Esophagus mucosa (tissue), 1 donor: ENCODE measurements around the gene PROSER2. TPM values are rescaled to one million over a fixed set of nuclear protein-coding genes. Genes with fewer than 3 reads are reported as not detected.
"Not testable (repeated sequence)": the region's sequence is repeated elsewhere in the genome, so short reads cannot be mapped to it uniquely, and the experiment has no call there.

Source experiments
- ATAC-seq: fragments of 200-7000 bp; cut with Tn5 transposase; one replicate; pipeline ENCODE4 v1.9.1; 2020
- total RNA-seq: library from RNA; stranded (reverse); gene quantifications from one replicate; pipeline ENCODE4 v1.2.4, GENCODE V29; 2023
- donor health status: DM: yes; HTN: yes; CAD: no.

PROSER2 gene
- total RNA-seq, 1 donor from 2014 or later = 10.1 TPM

DNA sequence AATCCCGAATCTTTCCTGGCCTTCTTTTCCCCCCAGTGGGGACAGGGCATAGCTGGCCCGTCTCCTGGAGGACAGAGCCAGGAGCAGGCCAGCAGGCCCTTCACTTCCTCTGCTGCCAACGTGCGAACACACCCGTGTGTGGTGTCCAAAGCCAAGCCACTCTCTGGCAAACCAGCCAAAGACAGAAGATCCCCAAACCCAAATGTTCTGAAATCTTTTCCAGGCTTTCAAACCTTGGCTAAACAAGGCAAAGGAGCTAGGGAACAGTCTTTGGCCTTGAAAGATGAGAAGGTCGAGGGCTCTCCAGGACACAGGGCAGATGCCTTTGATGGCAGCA is 63.0 kb downstream of the PROSER2 start:
- no peak for ATAC-seq

DNA sequence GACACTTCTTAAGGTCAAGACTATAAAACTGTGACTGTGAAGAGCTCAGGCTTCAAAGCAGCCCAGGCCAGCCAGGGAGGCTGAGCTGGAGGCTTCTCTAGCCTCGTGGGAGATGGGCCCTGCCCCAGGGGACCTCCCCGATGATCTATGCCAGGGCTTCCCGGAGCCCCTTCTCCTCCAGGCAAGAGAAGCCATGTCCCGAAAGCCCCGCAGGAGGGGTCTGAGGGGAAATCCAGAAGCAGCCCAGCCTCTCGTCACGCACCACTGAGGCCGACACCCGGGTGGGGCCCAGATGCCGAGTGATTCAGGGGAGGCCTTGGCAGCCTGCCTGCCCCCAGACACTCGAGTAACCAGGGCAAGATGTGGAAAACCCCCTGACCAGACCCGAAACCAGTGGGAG is 63.7 kb downstream of the PROSER2 start:
- peak; percentile 43 for ATAC-seq

DNA sequence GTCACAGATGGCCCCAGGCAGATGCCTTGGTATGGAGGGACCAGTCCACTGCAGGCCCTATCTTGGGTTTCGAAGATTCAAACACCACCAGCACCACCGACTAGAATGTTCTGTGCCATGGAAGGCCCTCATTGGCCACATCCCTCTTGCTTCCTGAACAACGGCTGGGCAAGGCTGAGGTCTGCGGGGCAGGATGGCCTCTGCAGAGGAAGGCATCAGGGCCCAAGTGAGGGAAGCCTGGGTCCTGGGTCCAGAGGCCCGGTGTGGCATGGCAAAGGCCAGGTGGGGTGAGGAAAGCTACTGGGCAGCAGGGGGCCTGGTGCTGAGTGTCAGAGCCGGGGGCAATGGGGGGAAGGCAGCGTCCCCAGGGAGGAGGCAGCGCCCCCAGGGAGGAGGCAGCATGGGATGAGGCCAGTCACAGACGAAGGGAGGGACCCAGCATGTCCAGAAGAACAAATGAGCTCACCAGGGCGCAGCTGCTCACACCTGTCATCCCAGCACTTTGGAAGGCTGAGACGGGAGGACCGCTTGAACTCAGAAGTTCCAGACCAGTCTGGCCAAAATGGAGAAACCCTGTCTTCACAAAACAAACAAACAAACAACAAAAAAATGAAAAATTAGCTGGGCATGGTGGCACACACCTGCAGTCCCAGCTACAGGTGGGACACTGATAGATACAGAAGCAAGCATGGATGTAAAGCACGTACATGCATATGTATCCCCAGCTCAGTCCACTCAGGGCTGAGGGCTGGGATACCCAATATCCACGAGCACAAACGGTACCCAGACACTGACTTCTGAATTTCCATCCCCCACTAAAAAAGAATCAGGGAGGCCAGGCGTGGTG is 64.4 kb downstream of the PROSER2 start:
- ATAC-seq = peak; percentile 28

DNA sequence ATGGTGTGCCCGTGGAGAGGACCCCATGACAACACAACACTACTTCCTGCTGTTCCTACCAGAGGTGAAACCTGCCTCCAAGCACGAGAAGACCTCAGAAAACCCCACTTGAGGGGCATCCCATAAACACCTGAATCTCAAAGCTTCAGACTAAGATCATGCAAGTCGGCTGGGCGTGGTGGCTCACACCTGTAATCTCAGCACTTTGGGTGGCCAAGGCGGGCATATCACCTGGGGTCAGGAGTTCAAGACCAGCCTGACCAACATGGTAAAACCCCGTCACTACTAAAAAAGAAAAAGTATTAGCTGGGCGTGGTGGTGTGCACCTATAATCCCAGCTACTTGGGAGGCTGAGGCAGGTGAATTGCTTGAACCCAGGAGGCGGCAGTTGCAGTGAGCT is 66.1 kb downstream of the PROSER2 start:
- not testable (repeated sequence) for ATAC-seq

DNA sequence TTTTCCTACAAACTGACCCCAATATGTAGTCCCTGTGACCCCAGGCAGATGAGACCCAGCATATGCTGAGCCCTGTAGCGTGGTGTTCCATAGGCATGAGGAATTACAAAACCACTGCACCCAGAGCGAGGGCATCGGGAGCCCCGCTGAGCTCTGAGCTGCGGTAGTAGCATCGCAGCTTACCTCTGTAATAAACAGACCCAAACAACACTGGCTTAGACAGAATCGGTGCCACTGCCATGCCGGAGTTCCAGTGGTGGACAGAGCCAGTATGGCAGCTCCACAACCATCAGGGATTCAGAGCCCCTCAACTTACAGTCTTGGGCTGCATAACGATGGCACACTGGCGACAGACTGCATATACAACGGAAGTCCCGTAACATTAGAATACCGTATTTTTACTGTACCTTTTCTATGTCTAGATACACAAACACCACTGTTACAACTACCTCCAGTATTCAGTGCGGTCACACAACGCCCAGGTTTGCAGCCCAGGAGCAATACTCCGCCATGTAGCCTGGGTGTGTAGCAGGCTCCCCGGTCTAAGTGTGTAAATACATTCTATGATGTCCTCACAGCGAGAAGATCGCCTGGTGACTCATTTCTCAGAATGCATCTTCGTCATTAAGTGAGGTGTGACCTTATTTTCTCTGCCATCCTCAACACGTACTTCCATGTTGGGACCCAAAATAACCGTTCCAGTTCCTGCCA is 68.8 kb downstream of the PROSER2 start:
- ATAC-seq = peak; percentile 14

DNA sequence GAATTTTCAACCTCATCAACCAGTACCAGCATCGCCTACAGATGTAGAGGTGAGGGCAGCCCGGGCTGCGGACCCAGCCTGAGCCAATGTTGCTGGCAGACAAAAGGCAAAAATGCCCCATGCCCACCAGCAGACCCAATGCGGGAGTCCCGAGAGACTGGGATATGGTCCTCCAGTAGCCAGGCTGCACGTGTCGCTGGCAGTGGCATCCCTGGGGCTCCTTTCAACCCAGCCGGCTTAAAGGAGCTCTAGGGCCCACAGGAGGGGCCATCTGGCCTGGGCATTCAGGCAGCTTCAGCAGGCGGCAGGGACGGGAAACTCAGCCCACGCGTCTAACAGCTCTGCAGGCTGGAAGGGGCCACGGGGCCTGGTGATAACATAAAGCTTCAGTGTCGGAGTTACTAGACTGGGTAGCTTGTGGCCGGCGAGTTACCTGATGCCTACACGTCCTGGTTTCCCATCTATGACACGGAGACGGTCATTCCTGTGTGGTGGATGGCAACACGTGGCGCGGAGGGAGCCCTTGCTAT is 70.7 kb downstream of the PROSER2 start:
- no peak for ATAC-seq

DNA sequence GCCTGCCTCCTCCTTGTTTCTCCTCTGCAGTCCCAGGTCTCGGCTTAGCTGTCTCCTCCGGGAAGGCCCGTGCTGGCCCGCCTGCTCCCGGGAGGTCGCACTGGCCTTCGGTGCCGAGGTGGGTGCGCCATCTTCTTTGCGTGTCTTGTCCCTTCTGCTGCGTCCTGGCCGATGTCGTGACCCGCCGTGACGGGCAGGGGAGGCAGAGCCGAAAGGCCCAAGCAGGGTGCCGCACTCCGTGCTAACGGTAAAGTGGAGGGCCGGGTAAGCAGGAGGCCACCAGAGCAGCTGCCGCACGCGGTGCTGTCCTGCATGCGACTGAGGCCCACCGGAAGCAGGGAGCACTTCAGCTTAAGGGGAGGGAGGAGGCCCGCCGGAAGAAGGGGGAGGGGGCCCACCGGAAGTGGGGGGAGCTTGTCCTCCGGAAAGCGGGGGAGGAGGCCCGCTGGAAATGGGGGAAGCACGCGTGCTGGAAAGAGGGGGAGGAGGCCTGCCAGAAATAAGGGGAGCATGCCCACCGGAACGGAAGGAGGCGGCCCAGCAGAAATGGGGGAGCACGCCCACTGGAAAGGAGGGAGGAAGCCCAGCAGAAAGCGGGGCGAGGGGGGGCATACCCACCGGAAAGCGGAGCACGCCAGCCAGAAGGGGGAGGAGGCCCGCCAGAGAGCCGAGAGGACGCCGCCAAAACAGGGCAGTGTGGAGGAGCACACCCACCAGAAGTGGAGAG is 71.4 kb downstream of the PROSER2 start:
- no peak for ATAC-seq

DNA sequence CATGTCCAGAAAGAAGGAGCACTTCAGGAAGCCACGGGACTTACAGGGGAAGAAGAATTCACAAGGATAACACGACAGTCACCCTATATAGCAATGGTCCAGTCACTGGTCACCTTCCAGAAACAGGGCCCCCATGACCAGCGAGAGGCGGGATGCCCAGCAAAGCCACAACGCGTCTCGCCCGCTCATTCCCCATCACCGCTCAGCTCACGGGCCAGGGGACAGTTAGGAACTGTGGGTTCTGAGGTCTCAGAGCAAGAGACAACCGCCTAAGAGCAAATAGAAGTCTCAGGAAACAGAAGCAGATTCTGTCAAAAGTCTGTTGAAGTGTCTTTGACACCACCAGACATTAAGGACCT is 71.9 kb downstream of the PROSER2 start:
- no peak for ATAC-seq

DNA sequence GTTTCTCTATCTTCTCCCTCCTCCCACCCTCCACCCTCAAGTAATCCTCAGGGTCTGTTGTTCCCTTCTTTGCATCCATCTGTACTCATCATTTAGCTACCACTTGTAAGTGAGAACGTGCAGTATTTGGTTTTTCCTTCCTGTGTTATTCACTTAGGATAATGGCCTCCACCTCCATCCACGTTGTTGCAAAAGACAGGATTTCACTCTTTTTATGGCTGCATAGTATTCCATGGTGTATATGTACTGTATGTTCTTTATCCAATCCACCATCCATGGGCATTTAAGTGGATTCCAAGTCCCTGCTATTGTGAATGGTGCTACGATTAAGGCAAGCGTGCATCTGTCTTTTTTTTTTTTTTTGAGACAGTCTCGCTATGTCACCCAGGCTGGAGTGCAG is 72.4 kb downstream of the PROSER2 start:
- ATAC-seq = no peak

DNA sequence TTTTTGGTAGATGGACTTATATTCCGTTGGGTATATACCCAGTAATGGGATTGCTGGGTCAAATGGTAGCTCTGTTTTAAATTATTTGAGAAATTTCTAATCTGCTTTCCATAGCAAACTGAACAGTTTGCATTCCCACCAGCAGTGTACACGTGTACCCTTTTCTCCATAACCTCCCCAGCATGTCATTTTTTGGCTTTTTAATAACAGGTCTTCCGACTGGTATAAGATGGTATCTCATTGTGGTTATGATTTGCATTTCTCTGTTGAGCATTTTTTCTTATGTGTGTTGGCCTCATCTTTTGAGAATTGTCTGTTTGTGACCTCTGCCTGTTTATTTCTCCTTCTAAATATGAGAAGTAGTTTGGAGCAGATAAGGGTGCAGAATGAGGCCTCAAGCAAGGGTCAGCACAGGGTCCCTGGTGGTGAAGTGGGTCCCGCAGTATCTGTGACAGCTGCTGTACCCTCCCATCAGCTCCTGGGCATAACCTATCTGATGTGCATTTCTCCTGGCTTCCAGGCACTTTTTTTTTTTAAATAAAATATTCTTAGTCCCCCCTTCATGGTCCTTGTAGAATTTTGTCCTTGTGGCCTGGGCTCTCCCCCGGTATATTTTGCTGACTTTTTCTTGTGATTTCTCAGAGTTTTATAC is 73.5 kb downstream of the PROSER2 start:
- no peak for ATAC-seq

DNA sequence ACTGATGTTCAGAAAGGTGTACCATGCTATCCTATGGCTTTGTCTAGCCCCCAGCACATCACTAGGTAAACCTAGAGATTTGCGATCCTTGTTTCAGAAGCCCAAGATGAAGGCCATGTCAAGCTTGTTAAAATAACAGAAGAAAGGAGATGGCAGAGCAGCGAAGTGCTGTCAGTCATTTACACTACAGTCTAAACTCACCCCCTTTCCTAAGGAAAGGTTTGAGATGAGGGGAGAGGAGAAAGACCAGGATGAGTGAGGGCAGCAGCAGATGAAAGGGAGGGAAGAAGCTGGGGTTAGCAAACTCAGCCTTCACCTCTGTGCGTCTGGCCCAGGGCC is 74.8 kb downstream of the PROSER2 start:
- no peak for ATAC-seq

DNA sequence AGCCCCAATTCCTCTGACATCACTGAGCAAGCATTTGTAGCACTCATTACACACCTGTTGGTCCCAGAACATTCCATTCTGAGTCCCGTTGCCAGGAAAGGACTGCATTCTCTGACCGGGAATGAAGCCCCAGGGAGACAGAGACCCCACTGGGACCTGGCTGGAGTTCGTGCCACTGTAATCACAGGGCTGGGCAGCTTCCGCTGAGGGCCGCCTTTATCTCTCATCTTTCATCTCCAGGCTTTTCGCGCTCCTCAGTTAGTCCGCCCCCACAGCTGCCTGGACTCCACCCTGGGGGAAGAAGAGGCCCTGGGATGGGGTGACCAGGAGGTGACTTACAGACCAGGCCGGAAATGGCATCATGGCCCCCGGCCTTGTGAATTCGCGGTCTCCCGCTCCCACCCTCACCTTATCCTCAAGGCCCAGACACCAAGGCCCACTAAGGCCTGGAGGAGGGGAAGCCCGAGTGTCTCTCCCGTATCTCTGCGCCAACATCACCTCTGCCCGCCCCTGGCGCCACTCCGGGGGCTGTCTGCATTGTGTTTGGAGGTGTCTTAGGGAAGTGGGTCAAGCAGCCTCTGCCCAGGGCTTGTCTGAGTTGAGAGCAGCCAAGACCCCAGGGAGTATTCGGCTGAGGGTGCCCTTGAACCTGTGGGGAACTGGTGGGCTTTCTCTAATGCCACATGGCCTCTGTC is 75.4 kb downstream of the PROSER2 start:
- peak; percentile 27 for ATAC-seq

DNA sequence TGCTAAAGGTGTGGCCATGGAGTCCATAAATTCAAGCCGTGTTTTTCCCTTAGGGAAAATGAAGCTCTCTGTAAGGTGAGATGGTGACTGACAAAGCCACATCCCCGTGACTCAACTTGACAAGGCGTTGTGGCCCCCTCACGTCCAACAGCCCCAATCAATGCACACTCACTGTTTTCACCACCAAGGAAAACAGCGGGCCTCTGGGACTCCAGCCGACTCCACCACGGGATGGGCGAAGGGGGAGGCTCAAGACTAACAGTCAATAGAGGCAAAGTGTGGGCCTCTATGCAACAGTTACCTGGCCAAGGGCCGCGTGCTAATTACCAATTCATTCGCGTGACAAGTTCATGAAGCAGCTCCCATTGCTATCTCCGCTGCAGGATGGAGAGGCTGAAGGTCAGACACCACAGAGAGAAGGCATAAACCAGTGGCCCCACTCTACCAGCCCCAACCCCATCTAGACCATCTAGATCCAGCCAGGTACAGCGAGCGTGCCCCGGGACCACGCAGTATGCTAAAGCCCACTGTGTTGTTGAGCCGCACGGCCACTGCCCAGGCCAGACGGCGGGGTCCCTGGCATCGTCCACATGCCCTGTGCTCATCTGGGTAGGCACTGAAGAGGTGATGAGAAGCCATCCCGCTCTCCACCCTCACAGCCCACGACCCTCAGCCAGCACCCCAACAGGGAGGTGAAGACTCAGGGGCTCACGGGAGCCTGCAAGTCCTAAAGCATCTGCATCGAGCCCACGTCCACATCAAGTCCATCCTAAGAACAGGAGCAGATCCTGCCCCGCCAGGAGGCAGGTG is 76.1 kb downstream of the PROSER2 start:
- ATAC-seq = no peak

DNA sequence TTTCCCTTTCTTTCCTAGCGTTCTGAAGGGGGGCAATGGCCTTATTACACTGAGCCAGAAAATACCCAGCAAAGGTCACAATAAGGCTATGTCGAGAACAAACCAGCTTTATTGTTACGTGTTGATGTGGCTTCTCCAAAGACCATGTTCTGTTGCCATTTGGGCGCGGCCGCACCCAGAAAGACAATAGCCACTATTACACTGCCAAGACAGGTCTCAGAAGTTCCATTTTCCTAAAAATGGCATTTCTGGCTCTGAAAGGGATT is 77.8 kb downstream of the PROSER2 start:
- ATAC-seq = no peak

DNA sequence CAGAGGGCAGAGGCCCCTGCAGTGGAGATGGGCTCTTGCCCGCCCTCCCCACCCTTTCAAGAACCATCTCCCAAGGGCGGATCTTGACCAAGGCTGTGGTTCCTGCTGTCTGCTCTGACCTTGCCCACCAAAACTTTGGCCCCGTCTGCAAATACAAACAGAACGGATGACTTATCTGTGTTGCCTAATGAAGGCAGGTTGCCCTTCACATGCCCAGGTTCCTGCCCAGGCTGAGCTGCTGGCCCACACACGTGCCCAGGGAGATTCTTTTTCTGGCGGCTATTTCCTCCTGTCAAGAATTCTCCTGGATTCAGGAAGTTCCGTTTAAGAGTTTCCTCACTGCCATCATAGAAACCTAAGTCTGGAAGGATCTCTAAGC is 78.3 kb downstream of the PROSER2 start:
- peak; percentile 33 for ATAC-seq

DNA sequence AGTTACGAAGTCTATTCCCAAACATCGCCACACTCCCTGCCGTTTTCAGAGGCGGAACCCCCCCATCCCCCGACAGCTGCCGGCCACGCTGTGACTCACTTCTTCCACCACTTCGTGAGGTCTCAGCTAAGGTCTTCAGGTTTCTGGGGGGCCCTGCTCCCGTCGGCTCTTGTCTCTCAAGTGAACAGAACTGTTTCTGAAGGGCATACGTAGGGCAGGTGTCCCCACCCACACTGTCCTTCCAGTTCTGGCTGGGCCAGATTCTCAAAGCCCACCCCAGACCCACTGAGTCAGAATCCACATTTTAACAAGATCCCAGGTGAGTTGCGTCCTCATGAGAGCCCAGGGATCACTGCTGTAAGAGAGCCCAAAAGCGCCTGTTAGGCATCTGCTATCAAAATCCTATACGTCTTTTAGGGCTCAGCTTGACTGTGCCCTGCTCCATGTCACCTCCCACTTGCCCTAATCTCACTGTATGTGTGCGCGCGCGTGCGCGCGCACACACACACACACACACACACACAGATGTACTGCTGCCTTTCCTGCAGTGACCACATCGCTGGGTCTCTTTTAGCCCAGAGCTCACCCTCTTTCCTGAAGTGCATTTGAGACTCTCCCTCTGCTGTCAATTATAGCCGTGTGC is 78.8 kb downstream of the PROSER2 start:
- no peak for ATAC-seq

DNA sequence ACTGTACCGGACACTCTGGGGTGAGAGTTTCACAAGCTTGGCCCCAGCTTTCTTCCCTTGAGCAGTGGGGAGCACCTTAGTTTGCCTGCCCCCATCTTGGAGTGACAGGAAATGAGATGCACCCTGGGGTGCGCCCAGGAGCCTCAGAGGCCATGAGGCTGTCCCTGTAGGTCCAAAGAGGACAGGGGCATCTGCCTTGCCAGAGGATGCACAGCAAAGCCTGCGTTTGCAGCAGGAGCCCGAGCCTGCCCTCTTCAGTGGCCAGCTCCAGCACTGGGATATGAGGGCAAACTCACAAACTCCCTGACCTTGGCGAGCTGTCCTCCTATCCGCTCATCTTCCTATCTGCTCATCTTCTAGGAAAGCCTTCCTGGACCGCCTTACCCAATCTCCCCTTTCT is 79.5 kb downstream of the PROSER2 start:
- ATAC-seq = no peak

DNA sequence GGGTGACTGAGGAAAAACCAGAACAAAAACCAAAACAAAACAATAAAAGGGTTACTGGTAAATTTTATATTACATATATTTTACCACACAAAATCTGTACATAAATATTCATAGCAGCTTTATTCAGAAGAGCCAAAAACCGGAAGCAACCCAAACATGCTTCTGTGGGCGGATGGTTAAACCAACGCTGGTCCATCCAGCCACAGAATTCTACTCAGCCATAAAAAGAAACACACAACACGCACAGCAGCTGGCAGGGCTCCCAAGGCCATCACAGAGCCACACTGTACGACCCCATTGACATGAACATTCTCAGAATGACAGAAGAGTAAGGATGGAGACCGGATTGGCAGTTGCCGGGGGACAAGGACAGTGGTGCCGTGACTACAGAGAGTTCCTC is 83.6 kb downstream of the PROSER2 start:
- ATAC-seq = no peak

DNA sequence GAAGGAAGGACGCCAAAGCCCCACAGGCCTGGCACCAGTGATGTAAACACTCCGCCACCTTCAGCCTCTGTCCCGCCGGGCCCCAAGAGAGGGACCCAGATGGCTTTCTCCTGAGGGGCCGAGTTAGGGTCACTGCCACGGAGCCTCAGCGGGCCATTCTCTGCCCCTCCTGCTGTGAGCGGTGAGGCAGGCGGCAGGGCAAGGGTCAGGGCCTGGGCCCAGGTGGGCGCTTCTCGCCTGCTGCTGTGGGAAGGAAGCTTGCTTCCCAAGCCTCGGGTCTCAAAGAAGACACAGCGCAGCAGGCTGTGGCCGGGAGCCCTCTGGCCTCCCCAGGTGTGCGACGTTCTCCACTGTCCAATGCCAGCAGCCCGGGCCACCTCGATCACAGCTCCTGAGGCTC is 84.8 kb downstream of the PROSER2 start:
- no peak for ATAC-seq

DNA sequence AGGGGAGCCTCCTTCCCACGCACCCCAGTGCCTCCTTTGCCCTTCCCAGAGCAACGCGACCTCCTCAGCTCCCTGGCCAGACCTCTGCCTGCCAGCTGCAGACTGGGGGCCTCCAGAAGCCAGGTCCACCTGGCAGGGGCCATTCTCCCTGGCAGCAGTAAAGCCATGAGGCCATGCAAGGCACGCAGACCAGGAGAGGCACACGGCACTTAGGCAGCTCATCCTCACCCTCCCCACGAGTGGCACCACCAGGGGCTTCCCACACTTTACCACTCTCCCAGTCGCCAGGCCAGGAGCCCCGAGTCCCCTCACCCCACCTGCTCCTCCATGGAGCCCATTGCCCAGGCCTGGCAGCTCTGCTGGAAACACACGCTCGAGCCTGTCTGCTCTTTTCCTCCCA is 85.4 kb downstream of the PROSER2 start:
- no peak for ATAC-seq

DNA sequence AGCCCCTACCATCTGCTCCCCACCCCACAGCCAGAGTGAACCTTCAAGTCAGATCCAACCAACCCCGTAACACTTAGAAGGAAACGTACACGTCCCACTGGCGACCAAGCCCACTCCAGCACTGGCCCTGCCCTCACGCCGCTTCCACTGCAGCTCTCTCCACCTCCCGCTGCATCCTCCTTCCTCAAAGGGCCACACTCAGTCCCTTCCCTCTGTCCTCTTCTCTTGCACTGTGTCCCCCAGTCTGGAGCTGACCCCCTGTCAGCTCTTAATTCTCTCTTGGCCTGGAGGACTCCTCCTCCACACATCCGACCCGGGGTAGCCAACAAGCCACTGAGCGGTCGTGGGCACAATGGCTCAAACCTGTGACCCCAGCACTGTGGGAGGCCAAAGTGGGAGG is 85.8 kb downstream of the PROSER2 start:
- no peak for ATAC-seq
